ENCODE results near the gene E2F6. TPM values are rescaled to one million over a fixed set of nuclear protein-coding genes. Genes with fewer than 3 reads are reported as not detected.

Gene E2F6
- total RNA-seq, 4 donors from 2014 or later: 29.4 to 46.1 (median 36.2) TPM

GRCh38 chr2:11459816-11460215 lies 6.1 kb downstream of the E2F6 start:
- peak overlapping the region in 3 of 4 donors; percentile 59 to 79 (median 73) for H3K27ac ChIP-seq
- no peak for TF ChIP-seq CTCF (IDR thresholded peaks at IDR 0.05 in 4 of 5, conservative IDR thresholded peaks at IDR 0.05 in 1 of 5)
- TF ChIP-seq POLR2A (IDR thresholded peaks at IDR 0.05): no peak

GRCh38 chr2:11458753-11459152 lies 7.2 kb downstream of the E2F6 start:
- Histone ChIP-seq H3K27ac (peak overlapping the region; percentile 59 to 79 (median 68)), H3K4me3 (peak overlapping the region in 1 of 4 donors; percentile 10)
- no peak for TF ChIP-seq POLR2A (IDR thresholded peaks at IDR 0.05)
- TF ChIP-seq CTCF (IDR thresholded peaks at IDR 0.05 in 4 of 5, conservative IDR thresholded peaks at IDR 0.05 in 1 of 5): no peak

More at GRCh38 chr2:11459816-11460215, 6.1 kb downstream of the E2F6 start:
- intact Hi-C loops (cut with DNase I; ENCODE audit: low total_unique reads): loop anchor here (10.0 kb wide), 1 partner anchor 285 kb away; the partner anchor contains the start of gene LPIN1
- H3K4me3 ChIP-seq: no peak overlapping the region
- in situ Hi-C loops (cut with MboI; ENCODE audit: low sequenced_read_pairs in 4 of 4): loop anchor here in 1 of 4 donors (25.0 kb wide), 1 partner anchor 327 kb away; no protein-coding TSS in a partner anchor
- no peak for DNase-seq
- H3K27me3 ChIP-seq: no peaks in the 10 kb centered on the region
- peaks cover 0 to 19% of the 10 kb centered on the region in 2 donors for H3K36me3 ChIP-seq
- ATAC-seq: no peak
- no peaks in the 10 kb centered on the region for H3K9me3 ChIP-seq
- H3K4me1 ChIP-seq: peaks cover 71% of the 10 kb centered on the region in 2 donors

GRCh38 chr2:11457935-11458334 lies 8.0 kb downstream of the E2F6 start:
- Histone ChIP-seq H3K9me3 (no peaks in the 10 kb centered on the region), H3K36me3 (peaks cover 0 to 38% of the 10 kb centered on the region in 2 donors), H3K4me1 (peaks cover 52% of the 10 kb centered on the region in 2 donors), H3K4me3 (peak overlapping the region in 1 of 4 donors; percentile 10), H3K27me3 (no peaks in the 10 kb centered on the region), H3K27ac (peak overlapping the region; percentile 59 to 79 (median 68))
- DNase-seq (no peak), ATAC-seq (no peak)
- intact Hi-C loops (cut with DNase I; ENCODE audit: low total_unique reads): no loop called here
- TF ChIP-seq POLR2A (IDR thresholded peaks at IDR 0.05) (no peak), CTCF (IDR thresholded peaks at IDR 0.05 in 4 of 5, conservative IDR thresholded peaks at IDR 0.05 in 1 of 5) (no peak)
- in situ Hi-C loops (cut with MboI; ENCODE audit: low sequenced_read_pairs in 4 of 4): loop anchor here in 1 of 4 donors (25.0 kb wide), 1 partner anchor 329 kb away; no protein-coding TSS in a partner anchor

More at GRCh38 chr2:11458753-11459152, 7.2 kb downstream of the E2F6 start:
- H3K36me3 ChIP-seq: peaks cover 0 to 29% of the 10 kb centered on the region in 2 donors
- no peaks in the 10 kb centered on the region for H3K9me3 ChIP-seq
- ATAC-seq (peak; percentile 66 to 85), DNase-seq (no peak)
- H3K4me1 ChIP-seq: peaks cover 60 to 61% of the 10 kb centered on the region in 2 donors
- intact Hi-C loops (cut with DNase I; ENCODE audit: low total_unique reads): no loop called here
- in situ Hi-C loops (cut with MboI; ENCODE audit: low sequenced_read_pairs in 4 of 4): loop anchor here in 1 of 4 donors (25.0 kb wide), 1 partner anchor 329 kb away; no protein-coding TSS in a partner anchor
- no peaks in the 10 kb centered on the region for H3K27me3 ChIP-seq

GRCh38 chr2:11456251-11456650 lies 9.7 kb downstream of the E2F6 start:
- Histone ChIP-seq H3K36me3 (peaks cover 0 to 54% of the 10 kb centered on the region in 2 donors), H3K9me3 (no peaks in the 10 kb centered on the region), H3K27ac (no peak overlapping the region), H3K4me3 (no peak overlapping the region), H3K27me3 (no peaks in the 10 kb centered on the region), H3K4me1 (peaks cover 35 to 36% of the 10 kb centered on the region in 2 donors)
- TF ChIP-seq CTCF (IDR thresholded peaks at IDR 0.05 in 4 of 5, conservative IDR thresholded peaks at IDR 0.05 in 1 of 5) (no peak), POLR2A (IDR thresholded peaks at IDR 0.05) (no peak)
- in situ Hi-C loops (cut with MboI; ENCODE audit: low sequenced_read_pairs in 4 of 4) (loop anchor here in 1 of 4 donors (25.0 kb wide), 1 partner anchor 331 kb away; no protein-coding TSS in a partner anchor), intact Hi-C loops (cut with DNase I; ENCODE audit: low total_unique reads) (no loop called here)
- DNase-seq: no peak
- no peak for ATAC-seq
